Immature natural killer cell (primary cell): ENCODE results near the gene VDAC2. TPM values are rescaled to one million over a fixed set of nuclear protein-coding genes. Genes with fewer than 3 reads are reported as not detected.

Experiments
- DNase-seq, 3 donors: peaks; one replicate each; pipeline ENCODE4 v3.0.0; 2022; ENCODE audit warnings: mixed read lengths in 1 of 3
- H3K27ac Mint-ChIP-seq, 6 donors: one replicate each; pipeline ENCODE4 v1.8.0; 2020; ENCODE audit warnings: mixed read lengths in 6 of 6, mild to moderate bottlenecking in 5 of 6, inconsistent platforms in 4 of 6, moderate library complexity in 3 of 6
- H3K27me3 Mint-ChIP-seq, 3 donors: one replicate each; pipeline ENCODE4 v1.8.0; 2020 to 2021; ENCODE audit warnings: low read depth in 3 of 3, mild to moderate bottlenecking in 3 of 3, mixed read lengths in 3 of 3, moderate library complexity in 3 of 3, inconsistent platforms in 1 of 3
- H3K36me3 Mint-ChIP-seq, 3 donors: one replicate each; pipeline ENCODE4 v1.8.0; 2020; ENCODE audit warnings: mixed read lengths in 3 of 3, inconsistent platforms in 2 of 3, mild to moderate bottlenecking in 2 of 3
- H3K4me1 Mint-ChIP-seq, 2 donors: one replicate each; pipeline ENCODE4 v1.8.0; 2020; ENCODE audit warnings: inconsistent platforms in 2 of 2, mild to moderate bottlenecking in 2 of 2, mixed read lengths in 2 of 2, moderate library complexity in 1 of 2
- H3K4me3 Mint-ChIP-seq, 5 donors: one replicate each; pipeline ENCODE4 v1.8.0; 2020; ENCODE audit warnings: mild to moderate bottlenecking in 5 of 5, mixed read lengths in 5 of 5, inconsistent platforms in 3 of 5, moderate library complexity in 3 of 5
- H3K9me3 Mint-ChIP-seq, 6 donors: one replicate each; pipeline ENCODE4 v1.8.0; 2020; ENCODE audit warnings: mild to moderate bottlenecking in 6 of 6, mixed read lengths in 6 of 6, inconsistent platforms in 4 of 6, moderate library complexity in 3 of 6
- polyA plus RNA-seq, 3 donors: library from polyadenylated mRNA; unstranded; fragments of 300-500 nt; fragmentation: Illumina TruSeq; gene quantifications; one replicate each; pipeline ENCODE4 v1.2.3, GENCODE V29; 2021

The VDAC2 gene
- polyA plus RNA-seq, 3 donors from 2014 or later = 126 to 191 (median 148) TPM

GRCh38 chr10:75261813-75262705, 51.5 kb downstream of the VDAC2 start:
- Mint-ChIP-seq H3K4me1 (no peaks in the 10 kb centered on the region), H3K9me3 (no peaks in the 10 kb centered on the region), H3K36me3 (no peaks in the 10 kb centered on the region), H3K27ac (no peak overlapping the region), H3K4me3 (no peak overlapping the region), H3K27me3 (peaks cover 0 to 5% (median 2%) of the 10 kb centered on the region in 3 donors)
- no peak for DNase-seq

GRCh38 chr10:75263806-75264205, 53.2 kb downstream of the VDAC2 start:
- Mint-ChIP-seq H3K36me3 (no peaks in the 10 kb centered on the region), H3K27me3 (peaks cover 0 to 5% (median 2%) of the 10 kb centered on the region in 3 donors), H3K4me3 (no peak overlapping the region), H3K9me3 (no peaks in the 10 kb centered on the region), H3K27ac (no peak overlapping the region), H3K4me1 (no peaks in the 10 kb centered on the region)
- no peak for DNase-seq

- Mint-ChIP-seq H3K27ac (no peak overlapping the region), H3K36me3 (no peaks in the 10 kb centered on the region), H3K27me3 (peaks cover 0 to 3% (median 2%) of the 10 kb centered on the region in 3 donors), H3K4me3 (no peak overlapping the region), H3K4me1 (no peaks in the 10 kb centered on the region), H3K9me3 (no peaks in the 10 kb centered on the region)
- DNase-seq = no peak
Observed at GRCh38 chr10:75265856-75266255, 55.3 kb downstream of the VDAC2 start.

GRCh38 chr10:75266945-75267344, 56.3 kb downstream of the VDAC2 start:
- no peak overlapping the region for H3K27ac Mint-ChIP-seq
- H3K27me3 Mint-ChIP-seq = peaks cover 0 to 3% (median 2%) of the 10 kb centered on the region in 3 donors
- H3K4me1 Mint-ChIP-seq = no peaks in the 10 kb centered on the region
- no peaks in the 10 kb centered on the region for H3K9me3 Mint-ChIP-seq
- no peak for DNase-seq
- no peak overlapping the region for H3K4me3 Mint-ChIP-seq
- H3K36me3 Mint-ChIP-seq = no peaks in the 10 kb centered on the region

GRCh38 chr10:75269605-75270004, 59.0 kb downstream of the VDAC2 start:
- no peaks in the 10 kb centered on the region for H3K9me3 Mint-ChIP-seq
- no peak overlapping the region for H3K27ac Mint-ChIP-seq
- peaks cover 0 to 3% (median 2%) of the 10 kb centered on the region in 3 donors for H3K27me3 Mint-ChIP-seq
- no peak for DNase-seq
- H3K4me3 Mint-ChIP-seq = no peak overlapping the region
- H3K36me3 Mint-ChIP-seq = no peaks in the 10 kb centered on the region
- H3K4me1 Mint-ChIP-seq = no peaks in the 10 kb centered on the region

- no peaks in the 10 kb centered on the region for H3K4me1 Mint-ChIP-seq
- peaks cover 1 to 6% (median 2%) of the 10 kb centered on the region in 3 donors for H3K27me3 Mint-ChIP-seq
- H3K36me3 Mint-ChIP-seq = no peaks in the 10 kb centered on the region
- no peak overlapping the region for H3K4me3 Mint-ChIP-seq
- no peak overlapping the region for H3K27ac Mint-ChIP-seq
- no peaks in the 10 kb centered on the region for H3K9me3 Mint-ChIP-seq
- no peak for DNase-seq
Observed at GRCh38 chr10:75272094-75272493, 61.5 kb downstream of the VDAC2 start.

- Mint-ChIP-seq H3K36me3 (no peaks in the 10 kb centered on the region), H3K27ac (no peak overlapping the region), H3K4me1 (no peaks in the 10 kb centered on the region), H3K4me3 (no peak overlapping the region), H3K27me3 (peaks cover 1 to 8% (median 2%) of the 10 kb centered on the region in 3 donors), H3K9me3 (no peaks in the 10 kb centered on the region)
- no peak for DNase-seq
Observed at GRCh38 chr10:75272896-75273295, 62.3 kb downstream of the VDAC2 start.

GRCh38 chr10:75276069-75276872, 65.7 kb downstream of the VDAC2 start:
- peaks cover 1 to 12% (median 2%) of the 10 kb centered on the region in 3 donors for H3K27me3 Mint-ChIP-seq
- no peak overlapping the region for H3K4me3 Mint-ChIP-seq
- H3K9me3 Mint-ChIP-seq = no peaks in the 10 kb centered on the region
- H3K27ac Mint-ChIP-seq = no peak overlapping the region
- no peaks in the 10 kb centered on the region for H3K36me3 Mint-ChIP-seq
- H3K4me1 Mint-ChIP-seq = no peaks in the 10 kb centered on the region
- DNase-seq = no peak

GRCh38 chr10:75280236-75280635, 69.6 kb downstream of the VDAC2 start:
- no peak for DNase-seq
- peaks cover 5 to 14% (median 7%) of the 10 kb centered on the region in 3 donors for H3K27me3 Mint-ChIP-seq
- H3K9me3 Mint-ChIP-seq = peaks cover 0 to 1% (median 0%) of the 10 kb centered on the region in 6 donors
- H3K4me3 Mint-ChIP-seq = no peak overlapping the region
- peaks cover 0 to 5% (median 0%) of the 10 kb centered on the region in 3 donors for H3K36me3 Mint-ChIP-seq
- no peak overlapping the region for H3K27ac Mint-ChIP-seq
- no peaks in the 10 kb centered on the region for H3K4me1 Mint-ChIP-seq

Other genes starting within 250 kb of the VDAC2 start
- gene SAMD8, start 99.1 kb upstream of the VDAC2 start, polyA plus RNA-seq = 10 to 100 TPM in 1 of 3 donors, 1 to 10 TPM in 2; 5.2 to 12.6 (median 9.8) TPM
- gene COMTD1, start 25.2 kb downstream of the VDAC2 start, polyA plus RNA-seq = 10 to 100 TPM; 27.5 to 47.5 (median 42.8) TPM
- gene ZNF503, start 191.0 kb downstream of the VDAC2 start, polyA plus RNA-seq = under 1 TPM; 0.05 to 0.09 (median 0.07) TPM
- gene LRMDA, start 220.8 kb downstream of the VDAC2 start, polyA plus RNA-seq = 10 to 100 TPM in 1 of 3 donors, 1 to 10 TPM in 2; 1.7 to 14.2 (median 2.3) TPM